GM12864 (cell line): ENCODE data around the gene PDE5A.
"Not testable (repeated sequence)": the region's sequence is repeated elsewhere in the genome, so short reads cannot be mapped to it uniquely, and the experiment has no call there.

ENCODE experiments used
- DNase-seq: peaks from one replicate; pipeline ENCODE4 v3.0.0-alpha.2; 2011; ENCODE audit warnings: low read depth
- H3K4me3 ChIP-seq: 2 replicates; pipeline ENCODE4 v1.5.1; 2011; ENCODE audit warnings: mild to moderate bottlenecking, low read depth, low read length, control low read depth
- CTCF ChIP-seq: IDR thresholded peaks from 2 replicates; pipeline ENCODE4 v1.5.1; 2011; ENCODE audit warnings: low read depth, mild to moderate bottlenecking, moderate library complexity, low read length, control low read depth, inconsistent platforms; ENCODE audit errors: missing control alignments

PDE5A gene

GRCh38 chr4:119666653-119667091 lies 38.1 kb upstream of the PDE5A start:
- no peak for DNase-seq
- no peak for TF ChIP-seq CTCF
- no peak overlapping the region for H3K4me3 ChIP-seq

GRCh38 chr4:119665752-119666151 lies 37.1 kb upstream of the PDE5A start:
- no peak for DNase-seq
- TF ChIP-seq CTCF = no peak
- no peak overlapping the region for H3K4me3 ChIP-seq

GRCh38 chr4:119664168-119664907 lies 35.7 kb upstream of the PDE5A start:
- peak overlapping the region; percentile 25; the same call in 1 of the 2 replicates for H3K4me3 ChIP-seq
- DNase-seq = no peak
- TF ChIP-seq CTCF = no peak

- peak overlapping the region; percentile 25; the same call in 1 of the 2 replicates for H3K4me3 ChIP-seq
- no peak for DNase-seq
- TF ChIP-seq CTCF = no peak
These were observed 34.7 kb upstream of the PDE5A start for GRCh38 chr4:119663160-119663788.

GRCh38 chr4:119662612-119663011 lies 34.0 kb upstream of the PDE5A start:
- H3K4me3 ChIP-seq, DNase-seq: not testable (repeated sequence)

GRCh38 chr4:119661231-119661630 lies 32.6 kb upstream of the PDE5A start:
- TF ChIP-seq CTCF = no peak
- DNase-seq = no peak
- H3K4me3 ChIP-seq = no peak overlapping the region

- no peak for DNase-seq
- H3K4me3 ChIP-seq = no peak overlapping the region
- no peak for TF ChIP-seq CTCF
These were observed 31.0 kb upstream of the PDE5A start for GRCh38 chr4:119659576-119659975.
